NCI-H2227 treated with DMSO at 0.1 percent for 48 hours (cell line): ENCODE measurements around the gene CRYBA4.

Experiments
- DNase-seq: peaks from one replicate; lab custom pipeline; 2025; lab: John Stamatoyannopoulos, UW

CRYBA4 gene

DNA sequence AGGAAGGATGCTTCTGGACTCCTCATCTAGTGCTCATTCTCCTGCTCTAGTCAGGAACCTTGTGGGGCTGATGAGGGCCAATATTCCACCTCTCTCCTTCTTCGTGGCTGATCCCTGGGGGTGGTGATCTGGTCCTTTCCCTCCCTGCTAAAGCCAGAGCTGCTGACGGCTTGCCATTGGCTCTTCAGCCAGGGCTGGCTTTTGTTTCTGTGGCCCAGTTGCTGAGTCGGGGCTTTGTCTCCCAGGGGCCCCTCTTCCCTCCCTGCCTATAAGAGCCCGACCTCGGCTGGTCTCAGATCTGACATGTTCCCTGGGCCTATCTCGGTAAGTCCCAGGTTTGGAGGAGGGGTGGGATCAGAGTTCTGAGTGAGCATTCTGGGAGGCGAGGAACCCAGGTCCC is at the start of gene CRYBA4:
CRYBA4 (plus strand) TSS at position 301 of the 400 bp plus-strand sequence. CDS start 634 bp downstream, outside the sequence.
- no peak for DNase-seq

DNA sequence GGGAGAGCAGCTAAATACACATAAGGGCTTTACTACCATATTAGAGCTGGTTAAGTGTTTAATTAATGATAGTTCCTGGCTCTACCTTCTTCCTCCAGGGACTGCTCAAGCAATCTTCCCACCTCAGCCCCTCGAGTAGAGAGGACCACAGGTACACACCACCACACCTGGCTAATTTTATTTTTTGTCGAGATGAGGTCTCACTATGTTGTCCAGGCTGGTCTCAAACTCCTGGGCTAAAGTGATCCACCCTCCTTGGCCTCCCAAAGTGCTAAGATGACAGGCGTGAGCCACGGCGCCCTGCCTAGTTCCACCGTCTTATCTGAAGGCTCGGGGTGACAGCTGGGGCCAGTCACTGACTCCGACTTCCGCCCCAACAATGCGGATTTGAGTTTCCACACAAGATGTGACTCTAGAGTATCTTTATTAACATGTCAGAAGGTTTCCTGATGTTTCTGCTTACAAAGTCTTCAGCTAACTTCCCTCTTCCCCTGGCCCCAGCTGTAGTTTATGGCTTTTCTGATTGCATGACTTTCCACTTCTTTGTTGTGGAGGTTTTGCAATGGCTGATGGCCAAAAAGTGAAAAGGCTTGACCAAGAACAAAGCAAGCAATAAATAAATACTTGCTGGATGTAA is 48.6 kb upstream of the CRYBA4 start:
- DNase-seq = no peak

DNA sequence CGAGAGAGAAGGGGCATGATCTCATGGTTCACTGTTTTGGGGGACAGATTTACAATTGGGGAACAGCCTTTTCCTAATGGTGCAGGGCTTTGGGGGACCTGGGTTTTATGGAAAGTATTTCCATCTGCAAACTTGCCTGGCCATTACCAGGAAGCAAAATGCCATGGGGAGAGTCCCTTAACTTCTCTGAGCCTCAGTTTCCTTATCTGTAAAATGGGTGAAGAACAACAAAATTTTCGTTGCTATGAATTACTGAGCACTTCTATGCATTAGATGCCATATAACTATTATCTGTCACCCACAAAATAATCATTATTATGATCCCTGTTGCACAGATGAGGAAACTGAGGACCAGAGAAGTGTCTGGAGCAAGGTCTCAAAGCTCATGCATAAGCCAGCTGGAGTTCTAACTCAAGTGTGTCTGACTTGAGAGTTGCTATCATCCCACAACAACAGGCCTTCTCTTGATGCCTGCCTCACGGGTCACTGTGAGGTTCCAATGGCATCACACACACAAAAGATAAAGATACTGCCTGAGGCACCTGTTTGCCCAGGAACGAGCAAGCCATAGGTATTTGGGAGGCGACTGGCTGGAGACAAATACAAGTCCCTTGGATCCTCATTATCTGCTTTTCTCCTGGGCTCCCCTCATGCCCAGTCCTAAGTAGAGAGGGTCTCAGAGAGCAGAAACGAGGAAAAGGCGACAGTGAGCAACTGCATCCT is 47.6 kb upstream of the CRYBA4 start:
- no peak for DNase-seq

DNA sequence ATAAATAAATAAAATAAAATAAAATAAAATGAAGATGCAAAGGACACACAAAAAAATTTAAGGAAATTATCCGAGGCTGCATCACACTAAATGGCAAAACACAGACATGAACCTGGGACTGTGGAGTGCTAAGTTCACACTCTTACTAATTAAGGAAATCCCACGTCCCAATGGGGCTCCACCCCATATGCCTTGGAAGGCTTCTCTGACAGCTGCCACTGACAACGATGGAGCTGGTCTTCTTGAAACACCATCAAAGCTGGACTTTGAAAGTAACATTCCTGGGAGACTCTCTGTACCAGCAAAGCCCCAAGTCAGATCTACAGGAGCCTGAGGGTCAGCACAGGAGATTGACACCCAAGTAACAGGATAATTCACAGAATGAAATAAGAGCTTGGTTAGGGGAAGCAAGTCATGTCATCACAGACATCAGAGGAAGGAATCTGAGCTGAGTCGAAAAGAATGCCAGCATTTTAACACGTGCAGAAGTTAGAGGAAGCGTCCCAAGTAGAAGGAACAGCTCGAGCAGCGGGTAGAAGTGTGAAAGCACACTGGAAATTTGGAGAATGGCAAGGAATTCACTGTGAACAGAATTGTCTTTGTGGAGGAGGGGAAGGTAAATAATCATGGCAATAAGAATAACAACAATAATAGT is 45.6 kb upstream of the CRYBA4 start:
- DNase-seq = no peak

DNA sequence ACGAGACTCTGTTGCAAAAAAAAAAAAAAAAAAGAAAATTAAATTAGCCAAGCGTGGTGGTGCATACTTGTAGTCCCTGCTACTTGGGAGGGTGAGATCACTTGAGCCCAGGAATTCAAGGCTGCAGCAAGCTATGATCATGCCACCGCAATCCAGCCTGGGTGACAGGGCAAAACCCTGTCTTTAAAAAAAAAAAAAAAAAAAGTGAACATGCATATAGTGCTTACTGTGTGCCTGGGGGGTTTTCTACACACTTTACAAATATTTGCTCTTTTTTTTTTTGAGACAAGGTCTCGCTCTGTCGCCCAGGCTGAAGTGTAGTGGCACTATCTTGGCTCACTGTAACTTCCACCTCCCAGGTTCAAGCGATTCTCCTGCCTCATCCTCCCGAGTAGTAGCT is 44.7 kb upstream of the CRYBA4 start:
- DNase-seq = no peak

DNA sequence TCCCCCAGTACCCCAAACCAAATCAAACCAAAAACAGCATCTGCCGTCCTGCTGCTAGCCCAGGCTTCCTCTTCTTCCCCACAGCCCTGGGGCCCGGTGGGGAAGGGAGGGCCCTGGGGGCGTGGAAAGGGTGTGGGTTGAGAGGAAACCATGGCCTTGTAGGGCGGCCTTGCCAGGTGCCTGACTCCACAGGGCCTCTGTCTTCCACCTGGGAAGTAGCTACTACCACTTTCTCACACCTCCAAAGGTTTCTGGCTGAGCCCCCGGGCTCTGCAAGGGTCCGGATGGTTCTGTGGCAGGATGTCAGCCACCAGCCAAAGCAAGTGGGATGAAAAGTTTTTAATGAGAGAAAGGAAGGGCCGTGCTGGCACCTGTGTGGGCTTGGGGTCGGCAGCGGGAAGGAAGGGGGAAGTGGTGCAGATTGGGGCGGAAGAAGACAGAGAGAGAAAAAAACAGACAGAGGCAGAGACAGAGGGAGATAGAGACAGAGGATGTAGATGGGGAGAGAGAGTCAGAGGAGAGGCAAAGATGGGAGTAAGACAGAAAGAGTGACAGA is 42.4 kb upstream of the CRYBA4 start:
- DNase-seq = no peak

DNA sequence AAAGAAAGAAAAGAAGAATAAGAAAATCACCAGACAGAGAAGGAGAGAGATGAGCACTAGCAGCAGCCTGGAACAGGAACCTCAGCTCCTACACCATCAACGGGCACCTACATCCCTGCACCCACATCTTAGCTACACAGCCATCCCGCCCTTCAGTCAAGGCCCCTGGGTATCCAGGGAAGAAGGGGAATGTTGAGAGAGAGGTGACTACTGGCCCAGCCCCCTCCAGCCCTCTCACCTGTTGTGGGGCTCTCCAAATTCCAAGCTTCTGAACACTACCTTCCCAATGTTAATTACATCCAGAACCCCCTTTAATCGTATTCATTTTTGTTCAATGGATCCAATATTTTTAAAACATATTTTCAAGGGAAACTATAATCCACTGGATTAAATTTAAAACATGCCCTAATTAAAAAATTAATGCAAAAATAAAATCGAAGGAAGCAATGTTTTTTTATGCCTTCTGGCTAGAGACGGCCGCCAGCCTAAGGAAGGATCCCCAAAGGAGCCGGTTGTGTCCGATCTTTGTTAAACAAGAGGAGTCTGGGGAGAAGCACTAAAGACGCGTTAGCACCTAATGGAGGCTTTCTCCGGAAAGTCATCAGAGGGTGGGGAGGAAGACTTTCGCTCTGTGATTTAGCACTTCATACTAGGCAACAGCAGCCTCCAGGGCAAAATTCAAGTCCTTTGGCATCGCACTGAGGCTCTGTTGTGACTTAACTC is 41.4 kb upstream of the CRYBA4 start:
- no peak for DNase-seq

DNA sequence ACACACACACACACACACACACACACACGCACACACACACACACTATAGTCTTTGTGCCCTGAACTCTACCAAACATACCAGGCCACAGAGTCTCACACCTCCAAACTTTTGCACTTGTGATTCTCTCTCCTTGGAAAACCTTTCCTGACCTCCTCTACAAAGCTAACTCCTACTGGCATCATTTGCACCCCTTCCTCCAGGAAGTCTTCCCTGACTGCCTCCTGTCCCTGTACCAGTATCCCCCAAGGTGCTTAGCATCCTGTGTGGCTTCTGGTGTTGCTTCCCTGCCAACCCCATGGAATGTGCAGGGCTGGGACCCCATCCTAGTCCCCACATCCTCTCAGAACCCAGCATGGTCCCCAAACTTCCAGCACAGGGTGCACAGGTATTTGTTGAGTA is 40.7 kb upstream of the CRYBA4 start:
- DNase-seq = no peak

DNA sequence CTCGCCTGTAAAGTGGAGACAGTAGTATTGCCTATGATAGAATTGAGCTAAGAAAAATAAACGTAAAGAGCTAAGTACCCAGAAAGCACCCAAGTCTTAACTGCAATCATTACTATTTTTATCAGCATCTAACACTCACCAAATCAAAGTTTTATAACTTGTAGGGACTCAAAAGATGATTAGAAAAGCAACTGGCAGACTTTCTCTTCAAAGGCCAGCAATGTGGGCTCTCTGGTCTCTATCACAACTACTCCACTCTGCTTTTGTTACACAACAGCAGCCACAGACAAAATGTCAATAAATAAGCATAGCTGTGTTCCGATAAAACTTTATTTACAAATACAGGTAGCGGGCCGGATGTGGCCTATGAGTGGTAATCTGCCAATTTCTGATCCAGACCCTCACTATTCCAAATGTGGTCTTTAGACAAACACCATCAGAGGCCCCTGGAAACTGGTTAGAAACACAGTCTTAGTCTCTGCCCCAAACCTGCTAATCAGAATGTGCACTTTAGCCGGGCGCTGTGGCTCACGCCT is 40.1 kb upstream of the CRYBA4 start:
- no peak for DNase-seq

DNA sequence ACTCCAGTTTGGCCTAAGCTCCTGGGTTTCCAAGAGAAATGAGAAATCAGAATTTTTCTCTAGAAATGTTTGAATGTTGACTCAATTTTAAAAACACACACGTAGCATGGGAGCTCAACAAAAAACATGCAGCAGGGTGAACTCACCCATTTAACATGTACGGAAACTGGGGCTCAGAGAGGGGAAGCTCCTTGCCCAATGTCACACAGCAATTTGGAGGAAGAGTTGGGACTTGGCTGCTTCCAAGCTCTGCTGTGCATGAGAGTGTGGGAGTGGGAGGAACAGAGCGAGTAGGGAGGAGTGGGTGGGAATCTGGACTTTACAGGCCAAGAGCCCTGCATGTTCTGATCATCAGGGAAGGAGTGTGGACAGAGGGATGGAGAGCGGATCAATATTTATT is 37.8 kb upstream of the CRYBA4 start:
- no peak for DNase-seq

DNA sequence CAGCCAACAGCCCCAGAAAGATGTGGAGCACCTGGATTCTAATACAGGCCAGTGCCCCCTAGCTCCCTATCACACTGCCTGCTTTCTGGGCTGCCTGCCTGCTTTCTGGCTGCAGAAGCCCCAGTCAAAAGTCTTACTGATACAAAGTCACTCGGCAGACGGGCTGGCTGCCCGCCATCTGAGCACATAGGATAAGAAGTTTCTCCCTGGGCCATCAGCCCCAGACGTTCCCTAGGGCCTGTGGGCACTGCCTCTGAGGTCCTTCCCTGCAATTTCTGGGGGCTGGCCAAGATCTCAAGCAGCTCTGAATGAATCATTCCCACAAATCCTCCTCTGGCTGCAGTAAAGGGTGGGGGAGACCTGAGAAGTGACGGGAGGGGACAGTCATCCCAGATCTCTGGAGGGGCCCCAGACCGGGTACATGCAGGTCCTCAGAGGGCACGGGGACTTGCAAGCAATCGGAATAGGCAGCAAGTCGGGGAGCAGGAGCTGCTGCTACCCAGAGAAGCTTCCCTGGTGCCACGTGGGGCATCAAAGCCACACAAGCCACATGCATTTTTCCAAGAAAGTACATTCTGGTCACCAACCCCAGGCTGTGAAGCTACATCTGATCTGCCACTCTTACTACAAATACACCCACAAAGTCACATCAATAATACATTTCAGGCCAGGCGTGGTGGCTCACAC is 36.5 kb upstream of the CRYBA4 start:
- no peak for DNase-seq

DNA sequence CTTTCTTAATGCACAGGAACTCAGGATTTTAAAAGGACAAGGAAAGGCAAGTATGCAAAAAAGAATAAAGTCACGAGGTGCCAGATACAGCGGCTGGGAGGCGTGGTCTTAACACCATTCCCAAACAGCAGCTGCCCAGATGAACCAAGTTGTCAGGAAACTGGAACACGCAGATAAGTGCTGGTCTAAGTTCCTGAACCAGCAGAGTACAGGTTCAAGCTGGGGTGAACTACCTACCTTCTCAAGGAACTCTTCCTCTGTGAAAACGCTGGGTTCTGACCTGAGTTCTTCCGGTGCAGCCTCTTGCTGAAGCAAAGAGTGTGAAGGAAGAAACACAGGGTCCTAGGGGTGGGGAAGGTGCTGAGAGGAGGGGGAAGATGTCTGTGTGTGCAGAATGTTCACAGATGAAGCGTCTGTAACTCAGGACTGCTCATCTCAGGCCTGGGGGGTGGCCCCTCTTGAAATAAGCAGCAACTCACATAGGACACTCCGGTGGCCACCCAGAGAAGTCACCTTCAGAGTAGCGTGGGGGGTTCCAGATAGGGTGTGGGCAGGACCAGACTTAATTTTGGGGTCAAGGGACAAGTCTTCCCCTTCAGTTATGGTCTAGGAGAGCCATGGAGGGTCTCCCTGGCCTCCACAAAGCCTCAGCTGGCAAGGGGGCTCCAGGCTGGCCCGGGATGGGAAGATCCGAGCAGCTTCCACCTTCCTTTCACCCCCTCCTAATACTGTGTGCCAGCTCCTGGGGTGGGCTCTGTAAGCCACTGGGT is 35.0 kb upstream of the CRYBA4 start:
- DNase-seq = no peak

DNA sequence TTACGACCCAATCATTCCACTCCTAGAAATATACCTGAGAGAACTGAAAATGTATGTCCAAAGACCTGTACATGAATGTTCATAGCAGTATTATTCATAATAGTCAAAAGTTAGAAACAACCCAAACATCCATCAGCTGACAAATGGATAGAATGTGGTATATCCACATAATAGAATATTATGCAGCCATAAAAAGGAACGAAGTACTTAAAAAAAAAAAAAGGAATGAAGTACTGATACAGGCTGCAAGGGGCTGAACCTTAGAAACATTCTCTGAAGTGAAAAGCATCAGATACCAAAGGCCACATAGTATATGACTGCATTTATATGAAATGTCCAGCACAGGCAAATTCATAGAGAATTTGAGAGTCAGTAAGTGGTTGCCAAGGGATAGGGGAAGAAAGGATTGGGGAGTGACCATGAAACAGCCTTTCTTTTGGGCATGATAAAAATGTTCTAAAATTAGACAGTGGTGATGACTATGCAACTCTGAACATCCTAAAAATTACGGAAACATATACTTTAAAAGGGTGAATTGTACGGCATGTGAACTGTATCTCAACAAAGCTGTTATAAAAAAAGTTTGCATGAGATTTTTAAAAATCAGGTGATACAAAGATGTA is 33.7 kb upstream of the CRYBA4 start:
- no peak for DNase-seq

DNA sequence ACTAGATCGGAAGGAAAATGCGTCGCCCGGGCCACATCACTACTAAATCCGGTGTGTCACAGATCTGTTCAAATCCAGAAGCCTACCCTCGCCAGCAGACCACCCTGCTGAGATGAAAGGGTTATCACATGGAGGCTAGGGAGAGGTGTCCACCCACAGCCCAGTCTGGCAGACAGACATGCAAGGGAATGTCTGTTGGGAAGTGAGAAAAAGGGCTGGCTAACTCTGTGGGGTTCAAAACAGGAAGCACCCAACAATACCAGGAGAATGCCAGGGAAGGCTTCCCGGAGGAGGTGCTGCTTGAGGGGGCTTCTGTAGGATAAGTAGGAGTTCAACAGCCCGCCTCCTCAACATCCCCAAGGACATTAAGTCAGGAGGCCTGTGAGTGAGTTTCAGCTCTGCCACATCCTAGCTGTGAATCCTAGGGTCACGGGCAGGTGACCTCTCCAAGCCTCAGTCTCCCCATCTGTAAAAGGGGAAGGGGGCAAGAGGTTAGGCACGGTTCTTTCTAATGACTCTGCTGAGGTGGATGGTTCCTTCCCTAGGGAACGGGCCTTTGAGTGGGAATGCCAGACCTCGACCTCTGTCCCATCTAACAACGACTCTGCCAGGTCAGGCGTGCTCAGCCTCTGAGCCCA is 32.9 kb upstream of the CRYBA4 start:
- no peak for DNase-seq

DNA sequence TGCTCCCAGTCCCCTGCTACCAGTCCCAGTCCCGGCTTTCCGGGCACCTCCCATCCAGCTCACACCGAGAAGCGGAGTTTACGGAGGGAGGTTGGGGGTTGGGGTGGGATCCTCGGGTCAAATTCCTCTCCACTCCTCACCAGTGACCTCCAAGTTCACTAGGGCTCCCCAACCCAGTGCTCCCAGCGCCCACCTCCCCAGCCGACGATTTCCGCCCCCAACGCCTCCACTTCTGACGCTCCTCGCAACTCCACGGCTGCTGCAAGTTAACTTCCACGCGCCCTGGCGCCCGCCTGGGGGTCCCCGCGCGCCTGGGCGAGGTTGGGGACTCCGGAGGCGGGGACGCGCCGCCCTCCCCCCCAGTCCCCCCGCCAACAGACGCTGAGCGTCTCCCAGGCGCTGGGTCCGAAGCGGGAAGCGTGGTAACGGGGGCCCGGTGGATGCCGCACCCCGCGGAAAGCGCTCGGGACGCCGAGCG is 32.4 kb upstream of the CRYBA4 start:
- no peak for DNase-seq

DNA sequence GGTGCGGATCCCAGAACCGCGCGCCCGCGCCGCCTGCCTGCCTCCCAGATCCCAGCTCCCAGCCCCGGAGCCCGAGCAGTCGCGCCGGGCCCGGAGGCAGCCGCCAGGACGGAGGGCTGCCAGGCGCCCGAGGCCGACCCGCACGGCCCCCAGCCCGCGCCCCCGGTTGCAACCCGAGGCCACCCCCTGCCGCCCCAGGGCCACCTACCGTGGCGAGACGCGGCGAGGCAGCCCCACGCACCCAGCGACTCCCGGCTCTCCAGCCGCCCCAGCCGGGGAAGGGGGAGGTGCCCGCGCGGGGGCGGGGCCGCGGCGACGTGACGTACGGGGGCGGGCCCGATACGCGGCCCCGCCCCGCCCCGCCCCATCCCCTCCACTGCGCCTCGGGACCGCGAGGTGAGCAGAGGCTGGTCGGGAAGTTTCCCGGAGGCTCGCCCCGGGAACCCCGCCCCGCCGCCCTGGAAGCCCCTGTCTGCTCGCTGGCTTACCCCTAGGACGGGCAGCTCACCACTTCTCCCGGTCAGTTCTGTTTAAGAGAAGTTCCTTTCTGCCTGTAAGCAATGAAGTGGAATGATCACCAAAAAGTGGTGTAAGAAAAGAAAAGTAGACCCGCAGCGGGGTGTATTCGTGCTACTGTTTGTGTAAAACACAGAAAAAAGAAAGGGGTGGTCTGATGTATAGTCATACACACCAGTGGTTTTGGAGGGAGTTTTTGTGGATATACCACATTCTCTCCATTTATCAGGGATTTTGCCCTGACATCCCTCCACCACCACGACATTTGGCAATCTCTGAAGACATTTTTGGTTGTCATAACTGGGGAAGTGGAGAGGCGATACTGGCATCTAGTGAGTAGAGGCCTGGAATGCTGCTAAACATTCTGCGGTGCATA is 31.7 kb upstream of the CRYBA4 start, which contains the start of gene TPST2:
TPST2 (minus strand) TSS at position 288 of the 892 bp plus-strand sequence. CDS start 48,502 bp downstream, outside the sequence.
- DNase-seq = peak; percentile 31

DNA sequence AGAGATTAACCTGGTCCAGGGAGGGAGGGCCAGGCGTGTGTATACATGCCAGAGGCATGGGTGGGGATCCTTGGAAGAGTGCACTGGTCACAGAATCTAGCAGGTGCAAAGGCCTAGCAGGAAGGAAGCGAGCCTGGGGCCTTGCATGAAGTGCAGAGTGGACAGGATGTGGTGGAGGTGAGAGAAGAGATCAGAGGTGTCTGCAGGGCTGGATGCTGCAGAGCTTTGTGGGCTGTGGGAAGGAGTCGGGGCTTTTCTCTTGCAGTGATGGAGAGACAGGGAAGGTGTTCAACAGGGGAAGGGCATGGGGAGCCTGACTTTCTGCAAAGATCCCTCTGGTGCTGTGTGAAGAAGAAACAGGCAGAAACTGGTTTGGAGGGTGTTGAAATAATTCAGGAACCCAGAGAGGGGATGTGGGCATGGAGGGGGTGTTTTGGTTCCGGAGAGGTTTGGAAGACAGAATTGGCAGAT is 29.3 kb upstream of the CRYBA4 start:
- DNase-seq = no peak

DNA sequence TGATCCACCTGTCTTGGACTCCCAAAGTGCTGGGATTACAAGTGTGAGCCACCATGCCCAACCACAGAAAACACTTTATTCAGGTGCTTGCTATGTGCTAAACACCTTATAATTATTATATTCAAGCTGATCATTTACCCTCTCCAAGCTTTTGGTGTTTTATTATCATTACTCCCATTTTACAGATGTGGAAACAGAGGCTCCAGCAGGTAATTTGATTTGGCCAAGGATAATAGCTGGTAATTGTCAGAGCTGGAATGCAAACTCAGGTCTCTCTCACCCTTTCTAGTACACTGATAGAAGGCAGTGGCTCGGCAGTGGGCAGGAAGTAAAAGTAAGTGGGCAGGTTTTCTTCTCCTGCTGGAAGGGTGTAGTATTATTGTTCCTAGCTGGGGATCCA is 28.0 kb upstream of the CRYBA4 start:
- no peak for DNase-seq
